ENCODE results near the gene RPTN.

DNA sequence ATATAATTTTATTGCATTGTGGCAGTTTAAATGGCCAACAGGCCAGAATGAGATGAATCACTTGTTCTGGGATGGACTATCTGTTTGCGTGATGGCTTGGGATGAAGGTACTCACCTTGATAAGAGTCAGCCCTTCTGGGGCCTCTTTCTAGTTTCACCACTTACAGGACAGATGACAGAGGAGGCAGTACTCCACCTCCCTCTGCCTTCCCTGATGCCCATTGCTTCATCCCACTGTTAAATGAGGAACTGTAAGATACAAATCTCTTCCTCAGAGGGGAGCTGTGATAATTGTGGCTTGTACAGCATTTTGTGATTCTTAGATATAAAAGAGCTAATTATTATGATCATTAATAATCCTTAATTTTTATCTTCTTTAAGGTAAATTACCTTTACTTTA is 40.1 kb downstream of the RPTN start:
- TF ChIP-seq POLR2A (IDR thresholded peaks at IDR 0.05), result no peak
- TF ChIP-seq, protein P1, sequence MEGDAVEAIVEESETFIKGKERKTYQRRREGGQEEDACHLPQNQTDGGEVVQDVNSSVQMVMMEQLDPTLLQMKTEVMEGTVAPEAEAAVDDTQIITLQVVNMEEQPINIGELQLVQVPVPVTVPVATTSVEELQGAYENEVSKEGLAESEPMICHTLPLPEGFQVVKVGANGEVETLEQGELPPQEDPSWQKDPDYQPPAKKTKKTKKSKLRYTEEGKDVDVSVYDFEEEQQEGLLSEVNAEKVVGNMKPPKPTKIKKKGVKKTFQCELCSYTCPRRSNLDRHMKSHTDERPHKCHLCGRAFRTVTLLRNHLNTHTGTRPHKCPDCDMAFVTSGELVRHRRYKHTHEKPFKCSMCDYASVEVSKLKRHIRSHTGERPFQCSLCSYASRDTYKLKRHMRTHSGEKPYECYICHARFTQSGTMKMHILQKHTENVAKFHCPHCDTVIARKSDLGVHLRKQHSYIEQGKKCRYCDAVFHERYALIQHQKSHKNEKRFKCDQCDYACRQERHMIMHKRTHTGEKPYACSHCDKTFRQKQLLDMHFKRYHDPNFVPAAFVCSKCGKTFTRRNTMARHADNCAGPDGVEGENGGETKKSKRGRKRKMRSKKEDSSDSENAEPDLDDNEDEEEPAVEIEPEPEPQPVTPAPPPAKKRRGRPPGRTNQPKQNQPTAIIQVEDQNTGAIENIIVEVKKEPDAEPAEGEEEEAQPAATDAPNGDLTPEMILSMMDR (IDR thresholded peaks at IDR 0.05), result no peak

Data from right lobe of liver (tissue), 4 donors.